Skeletal muscle tissue (tissue), 4 donors: ENCODE data around the gene USP17L15. TPM values are rescaled to one million over a fixed set of nuclear protein-coding genes. Genes with fewer than 3 reads are reported as not detected.
"Not testable (repeated sequence)": the region's sequence is repeated elsewhere in the genome, so short reads cannot be mapped to it uniquely, and the experiment has no call there.

Source experiments
- H3K27ac ChIP-seq: one replicate; pipeline ENCODE4 v1.7.0; 2013; ENCODE audit warnings: mild to moderate bottlenecking, low read depth, low read length, inconsistent platforms
- H3K27me3 ChIP-seq, 3 donors: one replicate each; pipeline ENCODE4 v1.7.0; 2013; ENCODE audit warnings: low read length in 3 of 3; ENCODE audit not compliant: control insufficient read depth in 3 of 3, insufficient read depth in 3 of 3
- H3K36me3 ChIP-seq, 3 donors: one replicate each; pipeline ENCODE4 v1.7.0; 2013; ENCODE audit warnings: low read length in 3 of 3; ENCODE audit not compliant: control insufficient read depth in 3 of 3, insufficient read depth in 3 of 3
- H3K4me1 ChIP-seq, 3 donors: one replicate each; pipeline ENCODE4 v1.7.0; 2013; ENCODE audit warnings: low read length in 3 of 3, mild to moderate bottlenecking in 3 of 3; ENCODE audit not compliant: control insufficient read depth in 3 of 3, insufficient read depth in 3 of 3
- H3K4me3 ChIP-seq, 3 donors: one replicate each; pipeline ENCODE4 v1.7.0; 2013; ENCODE audit warnings: low read length in 3 of 3
- H3K9ac ChIP-seq, 3 donors: one replicate each; pipeline ENCODE4 v1.7.0; 2013; ENCODE audit warnings: low read length in 3 of 3, mild to moderate bottlenecking in 3 of 3, moderate library complexity in 2 of 3, low read depth in 1 of 3
- H3K9me3 ChIP-seq, 3 donors: one replicate each; pipeline ENCODE4 v1.7.0; 2013; ENCODE audit warnings: low read length in 3 of 3; ENCODE audit not compliant: control insufficient read depth in 3 of 3
- total RNA-seq: library from RNA; depleted of rRNA; stranded (reverse); fragments of >200 nt; gene quantifications from one replicate; pipeline ENCODE4 v1.2.3, GENCODE V29; 2014
- donor health status: Osteomylitis.

The USP17L15 gene
- total RNA-seq, 1 donor from 2014 or later: not detected

- not testable (repeated sequence) for H3K36me3 ChIP-seq, H3K27me3 ChIP-seq, H3K4me1 ChIP-seq, H3K4me3 ChIP-seq, H3K9ac ChIP-seq, H3K9me3 ChIP-seq, H3K27ac ChIP-seq
These were observed 18.9 kb downstream of the USP17L15 start, which contains the start of gene USP17L19 for GRCh38 chr4:9253078-9253477. USP17L19 (plus strand) TSS chr4:9253378; CDS start chr4:9253378, 0 bp downstream.

GRCh38 chr4:9257824-9258223 is 23.6 kb downstream of the USP17L15 start, which contains the start of gene USP17L20:
USP17L20 (plus strand) TSS chr4:9258124; CDS start chr4:9258124, 0 bp downstream.
- H3K4me1 ChIP-seq, H3K9me3 ChIP-seq, H3K4me3 ChIP-seq, H3K27ac ChIP-seq, H3K36me3 ChIP-seq, H3K27me3 ChIP-seq, H3K9ac ChIP-seq: not testable (repeated sequence)

- H3K36me3 ChIP-seq, H3K9me3 ChIP-seq, H3K9ac ChIP-seq, H3K4me3 ChIP-seq, H3K4me1 ChIP-seq, H3K27me3 ChIP-seq, H3K27ac ChIP-seq: not testable (repeated sequence)
These were observed 28.4 kb downstream of the USP17L15 start, which contains the start of gene USP17L21 for GRCh38 chr4:9262572-9262971. USP17L21 (plus strand) TSS chr4:9262872; CDS start chr4:9262872, 0 bp downstream.

- not testable (repeated sequence) for H3K9me3 ChIP-seq, H3K36me3 ChIP-seq, H3K9ac ChIP-seq, H3K27ac ChIP-seq, H3K4me3 ChIP-seq, H3K27me3 ChIP-seq, H3K4me1 ChIP-seq
These were observed 33.1 kb downstream of the USP17L15 start, which contains the start of gene USP17L22 for GRCh38 chr4:9267319-9267718. USP17L22 (plus strand) TSS chr4:9267619; CDS start chr4:9267619, 0 bp downstream.

- not testable (repeated sequence) for H3K27me3 ChIP-seq, H3K27ac ChIP-seq, H3K4me3 ChIP-seq, H3K9ac ChIP-seq, H3K4me1 ChIP-seq, H3K36me3 ChIP-seq, H3K9me3 ChIP-seq
These were observed 37.5 kb downstream of the USP17L15 start for GRCh38 chr4:9271719-9272118.

Other genes with a start within 250 kb of the USP17L15 start
- gene FAM90A26, start 64.0 kb upstream of the USP17L15 start, total RNA-seq: not detected
- gene USP17L10, start 23.7 kb upstream of the USP17L15 start, total RNA-seq: not detected
- not detected for gene USP17L11, start 19.0 kb upstream of the USP17L15 start, total RNA-seq
- gene USP17L12, start 14.2 kb upstream of the USP17L15 start, total RNA-seq: not detected
- not detected for gene USP17L13, start 9.5 kb upstream of the USP17L15 start, total RNA-seq
- not detected for gene USP17L17, start 9.5 kb downstream of the USP17L15 start, total RNA-seq
- gene USP17L18, start 14.2 kb downstream of the USP17L15 start, total RNA-seq: not detected
- gene USP17L19, start 19.0 kb downstream of the USP17L15 start, total RNA-seq: not detected
- gene USP17L20, start 23.7 kb downstream of the USP17L15 start, total RNA-seq: not detected
- gene USP17L21, start 28.5 kb downstream of the USP17L15 start, total RNA-seq: not detected
- not detected for gene USP17L22, start 33.2 kb downstream of the USP17L15 start, total RNA-seq
- gene USP17L24, start 90.8 kb downstream of the USP17L15 start, total RNA-seq: not detected
- gene USP17L25, start 95.5 kb downstream of the USP17L15 start, total RNA-seq: not detected
- gene USP17L26, start 100.3 kb downstream of the USP17L15 start, total RNA-seq: not detected
- not detected for gene USP17L5, start 105.0 kb downstream of the USP17L15 start, total RNA-seq
- not detected for gene USP17L27, start 109.8 kb downstream of the USP17L15 start, total RNA-seq
- not detected for gene USP17L28, start 114.5 kb downstream of the USP17L15 start, total RNA-seq
- gene USP17L29, start 119.3 kb downstream of the USP17L15 start, total RNA-seq: not detected
- gene USP17L30, start 128.7 kb downstream of the USP17L15 start, total RNA-seq: not detected
- not detected for gene DEFB131A, start 210.0 kb downstream of the USP17L15 start, total RNA-seq